ENCODE data around the gene RFNG.

RFNG gene

DNA sequence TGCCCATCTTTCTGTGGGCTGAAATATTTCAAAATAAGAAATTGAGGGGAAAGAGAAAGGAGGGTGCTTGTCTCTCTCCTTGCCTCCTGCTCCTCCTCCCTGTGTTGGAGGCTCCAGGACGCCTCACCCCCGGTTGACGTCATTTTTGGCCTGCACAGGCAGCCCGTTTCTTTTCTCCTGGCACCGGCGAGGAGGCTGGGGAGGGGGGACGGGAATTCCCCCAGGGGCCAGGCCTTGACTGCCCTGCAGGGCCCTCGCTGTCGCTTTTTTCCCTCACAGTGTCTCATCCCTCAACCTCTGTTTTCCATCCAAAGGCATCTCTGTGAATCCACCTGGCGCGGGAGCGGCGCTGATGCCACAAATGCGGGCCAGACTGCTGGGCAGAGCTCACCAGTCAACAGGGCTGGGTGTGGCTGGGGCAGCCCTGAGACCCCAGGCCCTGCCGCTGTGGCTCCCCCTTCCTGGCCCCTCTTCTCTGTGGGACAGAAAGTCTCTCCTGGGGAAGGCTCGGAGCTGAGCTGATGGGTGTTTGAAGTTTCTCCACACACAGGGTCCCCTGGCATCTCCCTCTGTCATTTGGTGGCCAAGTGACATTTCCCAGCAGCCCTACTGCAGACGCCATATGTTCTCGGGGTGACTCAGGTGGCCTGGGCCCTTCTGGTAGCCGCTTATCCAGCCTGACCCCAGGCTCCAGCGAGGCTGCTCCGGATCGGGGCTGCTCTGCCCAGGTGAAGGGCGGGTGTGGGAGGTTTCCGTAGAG, 45.0 kb downstream of the RFNG start:
- no peaks in the 10 kb centered on the region for H4K20me1 ChIP-seq (ENCODE audit: control insufficient read depth, insufficient read depth, low read depth, low read length)

GRCh38 chr17:82005701-82006348, 45.8 kb downstream of the RFNG start:
- Histone ChIP-seq H3K4me1 (ENCODE audit: control insufficient read depth, low read length) (no peaks in the 10 kb centered on the region), H3K79me2 (ENCODE audit: control insufficient read depth, low read length) (no peaks in the 10 kb centered on the region), H3K9me3 (ENCODE audit: control insufficient read depth, insufficient read depth, low read length) (no peaks in the 10 kb centered on the region), H3K4me2 (ENCODE audit: low read length) (no peak overlapping the region), H3K9me2 (replicated peaks; ENCODE audit: control insufficient read depth, low read length) (no peaks in the 10 kb centered on the region), H3F3A (ENCODE audit: control insufficient read depth, insufficient read depth) (no peaks in the 10 kb centered on the region), H3K36me3 (ENCODE audit: control insufficient read depth, low read length) (no peaks in the 10 kb centered on the region), H3K27ac (ENCODE audit: low read depth, low read length) (no peak overlapping the region), H3K4me3 (ENCODE audit: low read length) (no peak overlapping the region), H3K27me3 (ENCODE audit: control insufficient read depth, low read length) (no peaks in the 10 kb centered on the region), H4K20me1 (ENCODE audit: control insufficient read depth, insufficient read depth, low read depth, low read length) (no peaks in the 10 kb centered on the region)
- TF ChIP-seq EZH2phosphoT487 (IDR thresholded peaks at IDR 0.05; ENCODE audit: borderline replicate concordance, low read length) (no peak), CTCF (IDR thresholded peaks at IDR 0.05; ENCODE audit: low read depth, low read length, poor library complexity, severe bottlenecking) (no peak)

More for the DNA sequence above, 45.0 kb downstream of the RFNG start:
- H3K79me2 ChIP-seq (ENCODE audit: control insufficient read depth, low read length): no peaks in the 10 kb centered on the region
- H3K27ac ChIP-seq (ENCODE audit: low read depth, low read length): no peak overlapping the region
- H3K4me3 ChIP-seq (ENCODE audit: low read length): no peak overlapping the region
- no peaks in the 10 kb centered on the region for H3K9me3 ChIP-seq (ENCODE audit: control insufficient read depth, insufficient read depth, low read length)
- no peak for TF ChIP-seq CTCF (IDR thresholded peaks at IDR 0.05; ENCODE audit: low read depth, low read length, poor library complexity, severe bottlenecking)
- TF ChIP-seq EZH2phosphoT487 (IDR thresholded peaks at IDR 0.05; ENCODE audit: borderline replicate concordance, low read length): no peak
- H3F3A ChIP-seq (ENCODE audit: control insufficient read depth, insufficient read depth): no peaks in the 10 kb centered on the region
- no peak overlapping the region for H3K4me2 ChIP-seq (ENCODE audit: low read length)
- no peaks in the 10 kb centered on the region for H3K4me1 ChIP-seq (ENCODE audit: control insufficient read depth, low read length)
- no peaks in the 10 kb centered on the region for H3K27me3 ChIP-seq (ENCODE audit: control insufficient read depth, low read length)
- no peaks in the 10 kb centered on the region for H3K9me2 ChIP-seq (replicated peaks; ENCODE audit: control insufficient read depth, low read length)
- H3K36me3 ChIP-seq (ENCODE audit: control insufficient read depth, low read length): no peaks in the 10 kb centered on the region

GRCh38 chr17:82004517-82005455, 46.8 kb downstream of the RFNG start:
- Histone ChIP-seq H3F3A (ENCODE audit: control insufficient read depth, insufficient read depth) (no peaks in the 10 kb centered on the region), H3K9me2 (replicated peaks; ENCODE audit: control insufficient read depth, low read length) (no peaks in the 10 kb centered on the region), H3K9me3 (ENCODE audit: control insufficient read depth, insufficient read depth, low read length) (no peaks in the 10 kb centered on the region), H3K4me1 (ENCODE audit: control insufficient read depth, low read length) (no peaks in the 10 kb centered on the region), H3K27ac (ENCODE audit: low read depth, low read length) (no peak overlapping the region), H3K36me3 (ENCODE audit: control insufficient read depth, low read length) (no peaks in the 10 kb centered on the region), H4K20me1 (ENCODE audit: control insufficient read depth, insufficient read depth, low read depth, low read length) (no peaks in the 10 kb centered on the region), H3K79me2 (ENCODE audit: control insufficient read depth, low read length) (no peaks in the 10 kb centered on the region), H3K27me3 (ENCODE audit: control insufficient read depth, low read length) (no peaks in the 10 kb centered on the region), H3K4me3 (ENCODE audit: low read length) (no peak overlapping the region), H3K4me2 (ENCODE audit: low read length) (no peak overlapping the region)
- TF ChIP-seq EZH2phosphoT487 (IDR thresholded peaks at IDR 0.05; ENCODE audit: borderline replicate concordance, low read length) (no peak), CTCF (IDR thresholded peaks at IDR 0.05; ENCODE audit: low read depth, low read length, poor library complexity, severe bottlenecking) (no peak)
